HCT116 (cell line): ENCODE results near the gene CAPN10. TPM values are rescaled to one million over a fixed set of nuclear protein-coding genes. Genes with fewer than 3 reads are reported as not detected.

Experiments used
- EZH2phosphoT487 ChIP-seq: fragments of 200-600 bp; IDR thresholded peaks from 2 replicates; pipeline ENCODE4 v1.6.1; 2018; ENCODE audit warnings: antibody characterized with exemption, borderline replicate concordance
- TCF7L2 ChIP-seq: IDR thresholded peaks from 2 replicates; pipeline ENCODE4 v1.7.0; 2011; ENCODE audit warnings: borderline replicate concordance, inconsistent platforms; ENCODE audit not compliant: insufficient read depth, insufficient read length; ENCODE audit errors: extremely low read depth
- ZBTB33 ChIP-seq: IDR thresholded peaks from 2 replicates; pipeline ENCODE4 v1.6.1; 2011; ENCODE audit warnings: mild to moderate bottlenecking, low read length, moderate library complexity; ENCODE audit not compliant: insufficient replicate concordance; ENCODE audit errors: extremely low read depth
- total RNA-seq: library from RNA; stranded (reverse); gene quantifications from one replicate; pipeline ENCODE4 v1.2.1, GENCODE V29; 2021; ENCODE audit not compliant: unreplicated experiment
- TF ChIP-seq, protein P1 (sequence below): IDR thresholded peaks from 2 replicates; pipeline ENCODE4 v1.6.1; 2012; ENCODE audit warnings: low read depth

Gene CAPN10
- total RNA-seq, 1 experiment from 2014 or later, result 40.7 TPM

DNA sequence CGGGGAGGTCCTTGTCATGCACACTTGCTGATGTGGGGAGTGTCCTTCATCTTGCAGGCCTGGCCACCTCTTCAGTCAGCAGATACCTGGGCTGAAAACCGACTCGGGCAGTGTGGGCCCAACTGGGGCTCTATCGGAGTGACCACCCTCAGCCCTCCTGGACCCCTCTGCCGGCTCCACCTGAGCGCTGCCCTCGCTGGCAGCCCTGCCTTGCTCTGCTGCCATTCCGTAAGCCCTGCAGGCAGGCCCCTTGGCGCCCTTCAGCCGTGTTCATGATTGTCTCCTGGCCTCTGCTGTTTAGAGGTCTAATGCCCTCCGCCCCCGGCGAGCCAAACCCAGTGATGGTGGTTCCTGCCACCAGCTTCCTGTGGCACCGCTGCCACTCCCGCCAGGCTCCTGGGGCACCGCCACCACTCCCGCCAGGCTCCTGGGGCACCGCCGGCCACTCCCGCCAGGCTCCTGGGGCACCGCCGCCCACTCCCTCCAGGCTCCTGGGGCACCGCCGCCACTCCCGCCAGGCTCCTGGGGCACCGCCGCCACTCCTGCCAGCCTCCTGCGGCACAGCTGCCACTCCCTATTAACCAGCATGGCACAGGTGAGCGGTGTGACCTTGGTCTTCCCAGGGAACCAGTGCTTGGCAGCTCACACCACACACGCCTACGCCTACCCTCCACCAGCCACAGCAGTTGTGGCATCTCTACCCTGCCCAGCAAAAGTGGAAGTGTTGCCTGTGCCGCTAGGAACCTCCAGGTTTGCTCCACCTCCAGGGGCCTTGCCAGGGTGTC, 15.9 kb downstream of the CAPN10 start (continued):
- TF ChIP-seq, protein P1, sequence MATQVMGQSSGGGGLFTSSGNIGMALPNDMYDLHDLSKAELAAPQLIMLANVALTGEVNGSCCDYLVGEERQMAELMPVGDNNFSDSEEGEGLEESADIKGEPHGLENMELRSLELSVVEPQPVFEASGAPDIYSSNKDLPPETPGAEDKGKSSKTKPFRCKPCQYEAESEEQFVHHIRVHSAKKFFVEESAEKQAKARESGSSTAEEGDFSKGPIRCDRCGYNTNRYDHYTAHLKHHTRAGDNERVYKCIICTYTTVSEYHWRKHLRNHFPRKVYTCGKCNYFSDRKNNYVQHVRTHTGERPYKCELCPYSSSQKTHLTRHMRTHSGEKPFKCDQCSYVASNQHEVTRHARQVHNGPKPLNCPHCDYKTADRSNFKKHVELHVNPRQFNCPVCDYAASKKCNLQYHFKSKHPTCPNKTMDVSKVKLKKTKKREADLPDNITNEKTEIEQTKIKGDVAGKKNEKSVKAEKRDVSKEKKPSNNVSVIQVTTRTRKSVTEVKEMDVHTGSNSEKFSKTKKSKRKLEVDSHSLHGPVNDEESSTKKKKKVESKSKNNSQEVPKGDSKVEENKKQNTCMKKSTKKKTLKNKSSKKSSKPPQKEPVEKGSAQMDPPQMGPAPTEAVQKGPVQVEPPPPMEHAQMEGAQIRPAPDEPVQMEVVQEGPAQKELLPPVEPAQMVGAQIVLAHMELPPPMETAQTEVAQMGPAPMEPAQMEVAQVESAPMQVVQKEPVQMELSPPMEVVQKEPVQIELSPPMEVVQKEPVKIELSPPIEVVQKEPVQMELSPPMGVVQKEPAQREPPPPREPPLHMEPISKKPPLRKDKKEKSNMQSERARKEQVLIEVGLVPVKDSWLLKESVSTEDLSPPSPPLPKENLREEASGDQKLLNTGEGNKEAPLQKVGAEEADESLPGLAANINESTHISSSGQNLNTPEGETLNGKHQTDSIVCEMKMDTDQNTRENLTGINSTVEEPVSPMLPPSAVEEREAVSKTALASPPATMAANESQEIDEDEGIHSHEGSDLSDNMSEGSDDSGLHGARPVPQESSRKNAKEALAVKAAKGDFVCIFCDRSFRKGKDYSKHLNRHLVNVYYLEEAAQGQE, result no peak
- TF ChIP-seq ZBTB33 (no peak), TCF7L2 (no peak), EZH2phosphoT487 (no peak)
- TF ChIP-seq, all 23 proteins: peak for 0
